Measurements from ENCODE around the gene INPP4B. TPM values are rescaled to one million over a fixed set of nuclear protein-coding genes. Genes with fewer than 3 reads are reported as not detected.

The INPP4B gene
- total and polyA plus RNA-seq, 2 donors (not counting 1 experiment from before 2014, with no cell fraction given): 0.03 TPM; not detected in 1

GRCh38 chr4:142556570-142557238 lies 289.4 kb downstream of the INPP4B start:
- H3K4me2 ChIP-seq (replicated peaks; ENCODE audit: low read depth, low read length, poor library complexity, severe bottlenecking): no peak overlapping the region
- no peak overlapping the region for H3K4me3 ChIP-seq (ENCODE audit: control extremely low read depth in 1 of 5, extremely low read depth in 1 of 5, insufficient read depth in 1 of 5, low read depth in 2 of 5, low read length in 4 of 5)
- H3K9me3 Mint-ChIP-seq (ENCODE audit: insufficient read depth): no peaks in the 10 kb centered on the region
- no peaks in the 10 kb centered on the region for H3K9me3 ChIP-seq (ENCODE audit: control extremely low read depth in 1 of 3, control insufficient read depth in 2 of 3, insufficient read depth in 1 of 3, low read length in 2 of 3)
- H2AFZ ChIP-seq (ENCODE audit: insufficient read depth, low read depth, low read length, poor library complexity, severe bottlenecking): no peak overlapping the region
- intact Hi-C loops (cut with micrococcal nuclease): no loop called here
- H3K4me3 Mint-ChIP-seq: no peak overlapping the region
- H3K9ac ChIP-seq (ENCODE audit: low read length): no peak overlapping the region
- H3K27me3 Mint-ChIP-seq: no peaks in the 10 kb centered on the region
- WGBS (ENCODE audit: insufficient coverage): 87% methylated on average over 3 of the region's 9 CpGs
- DNase-seq (no peak), ATAC-seq (ENCODE audit: low read depth) (no peak)
- no peak overlapping the region for H3K27ac Mint-ChIP-seq
- no peaks in the 10 kb centered on the region for H3K36me3 ChIP-seq (replicated peaks in 1 of 2; ENCODE audit: control extremely low read depth in 1 of 2, control insufficient read depth in 1 of 2, extremely low read depth in 1 of 2, insufficient read depth in 2 of 2, low read length in 1 of 2)
- ChIA-PET CTCF (no interaction called here), POLR2A (no interaction called here)
- H3K4me1 ChIP-seq (ENCODE audit: control insufficient read depth in 2 of 2, insufficient read depth in 2 of 2, low read length in 2 of 2): no peaks in the 10 kb centered on the region
- TF ChIP-seq CTCF (IDR thresholded peaks at IDR 0.05) (no peak), EZH2 (IDR thresholded peaks at IDR 0.05; ENCODE audit: borderline replicate concordance, insufficient read depth, low read depth, low read length, poor library complexity, severe bottlenecking) (no peak)
- H4K20me1 ChIP-seq (ENCODE audit: control insufficient read depth, insufficient read depth, low read length, poor library complexity, severe bottlenecking): no peaks in the 10 kb centered on the region
- H3K4me1 Mint-ChIP-seq: no peaks in the 10 kb centered on the region
- no peak overlapping the region for H3K27ac ChIP-seq (ENCODE audit: low read length in 2 of 2)
- H3K27me3 ChIP-seq (replicated peaks in 1 of 4; ENCODE audit: control extremely low read depth in 1 of 4, control insufficient read depth in 3 of 4, insufficient read depth in 4 of 4, low read length in 3 of 4): no peaks in the 10 kb centered on the region
- H3K79me2 ChIP-seq (ENCODE audit: control insufficient read depth, insufficient read depth, low read length): no peaks in the 10 kb centered on the region

- Histone ChIP-seq H3K27ac (ENCODE audit: low read length in 2 of 2) (no peak overlapping the region), H3K79me2 (ENCODE audit: control insufficient read depth, insufficient read depth, low read length) (no peaks in the 10 kb centered on the region), H3K9ac (ENCODE audit: low read length) (no peak overlapping the region), H2AFZ (ENCODE audit: insufficient read depth, low read depth, low read length, poor library complexity, severe bottlenecking) (no peak overlapping the region), H3K4me3 (ENCODE audit: control extremely low read depth in 1 of 5, extremely low read depth in 1 of 5, insufficient read depth in 1 of 5, low read depth in 2 of 5, low read length in 4 of 5) (no peak overlapping the region), H3K9me3 (ENCODE audit: control extremely low read depth in 1 of 3, control insufficient read depth in 2 of 3, insufficient read depth in 1 of 3, low read length in 2 of 3) (no peaks in the 10 kb centered on the region), H3K4me1 (ENCODE audit: control insufficient read depth in 2 of 2, insufficient read depth in 2 of 2, low read length in 2 of 2) (no peaks in the 10 kb centered on the region), H4K20me1 (ENCODE audit: control insufficient read depth, insufficient read depth, low read length, poor library complexity, severe bottlenecking) (no peaks in the 10 kb centered on the region), H3K36me3 (replicated peaks in 1 of 2; ENCODE audit: control extremely low read depth in 1 of 2, control insufficient read depth in 1 of 2, extremely low read depth in 1 of 2, insufficient read depth in 2 of 2, low read length in 1 of 2) (no peaks in the 10 kb centered on the region), H3K4me2 (replicated peaks; ENCODE audit: low read depth, low read length, poor library complexity, severe bottlenecking) (no peak overlapping the region), H3K27me3 (replicated peaks in 1 of 4; ENCODE audit: control extremely low read depth in 1 of 4, control insufficient read depth in 3 of 4, insufficient read depth in 4 of 4, low read length in 3 of 4) (no peaks in the 10 kb centered on the region)
- intact Hi-C loops (cut with micrococcal nuclease): no loop called here
- H3K4me1 Mint-ChIP-seq: no peaks in the 10 kb centered on the region
- no peak overlapping the region for H3K27ac Mint-ChIP-seq
- no CpG with 5 or more reads among the region's 1 CpG for WGBS (ENCODE audit: insufficient coverage)
- TF ChIP-seq EZH2 (IDR thresholded peaks at IDR 0.05; ENCODE audit: borderline replicate concordance, insufficient read depth, low read depth, low read length, poor library complexity, severe bottlenecking): no peak
- ChIA-PET POLR2A (no interaction called here), CTCF (no interaction called here)
- no peaks in the 10 kb centered on the region for H3K9me3 Mint-ChIP-seq (ENCODE audit: insufficient read depth)
- no peak for DNase-seq
- ATAC-seq (ENCODE audit: low read depth): no peak
- no peaks in the 10 kb centered on the region for H3K27me3 Mint-ChIP-seq
- H3K4me3 Mint-ChIP-seq: no peak overlapping the region
These were observed 290.1 kb downstream of the INPP4B start for GRCh38 chr4:142556048-142556447.

All from B cell (primary cell).